ENCODE results near the gene PMM2. TPM values are rescaled to one million over a fixed set of nuclear protein-coding genes. Genes with fewer than 3 reads are reported as not detected.
"Not testable (repeated sequence)": the region's sequence is repeated elsewhere in the genome, so short reads cannot be mapped to it uniquely, and the experiment has no call there.

Gene PMM2
- total RNA-seq, 2 donors from 2014 or later, result 22.9 to 59.3 TPM

DNA sequence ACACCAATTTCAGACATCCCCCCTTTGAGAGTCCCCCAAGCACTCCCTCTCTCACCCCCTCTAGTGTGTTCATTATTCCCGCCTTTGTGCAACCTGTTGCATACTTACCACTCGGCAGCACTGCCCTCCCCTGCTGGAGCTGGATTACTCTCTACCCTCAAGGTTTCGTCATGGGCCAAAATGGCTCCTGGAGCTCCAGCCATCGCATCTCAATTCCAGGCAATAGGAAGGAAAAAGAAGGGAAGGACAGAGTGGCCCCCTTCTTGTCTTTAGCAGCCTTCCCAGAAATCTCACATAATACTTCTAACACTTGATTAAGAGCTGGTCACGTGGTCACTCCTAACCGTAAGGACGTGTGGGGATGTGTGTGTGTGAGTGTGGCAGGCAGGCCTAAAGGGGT, 20.4 kb upstream of the PMM2 start:
- DNase-seq (ENCODE audit: low spot score), result no peak
- Histone ChIP-seq H3K4me1 (ENCODE audit: control insufficient read depth in 1 of 2, low read depth in 2 of 2) (no peaks in the 10 kb centered on the region), H3K9me3 (no peaks in the 10 kb centered on the region), H3K36me3 (peaks cover 4% of the 10 kb centered on the region), H3K27me3 (replicated peaks; ENCODE audit: insufficient read depth) (no peaks in the 10 kb centered on the region), H3K4me3 (no peak overlapping the region), H3K27ac (no peak overlapping the region)
- no peak for ATAC-seq (ENCODE audit: insufficient number of reproducible peaks, low FRiP score, low read depth)
- no peak for TF ChIP-seq CTCF (IDR thresholded peaks at IDR 0.05)

DNA sequence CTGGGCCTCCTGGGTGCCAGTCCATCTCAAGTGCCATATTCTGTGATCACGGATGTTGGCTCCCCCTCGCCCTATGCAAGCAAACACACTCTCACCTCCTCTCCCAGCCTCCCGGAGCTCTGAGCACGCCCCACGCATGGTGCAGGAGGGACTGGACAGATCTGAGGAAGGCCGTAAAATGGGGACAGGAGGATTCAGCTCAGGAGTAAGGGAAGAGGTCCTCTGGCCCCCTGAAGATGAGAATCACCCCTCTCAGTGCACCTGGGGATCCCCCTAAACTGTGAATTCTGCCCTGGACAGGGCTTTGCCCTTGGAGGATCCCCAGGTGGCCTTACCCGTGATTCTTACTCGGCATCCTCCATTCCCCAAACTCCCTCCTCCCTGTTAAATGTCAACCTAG, 15.8 kb upstream of the PMM2 start:
- no peaks in the 10 kb centered on the region for H3K9me3 ChIP-seq
- DNase-seq (ENCODE audit: low spot score) (no peak), ATAC-seq (ENCODE audit: insufficient number of reproducible peaks, low FRiP score, low read depth) (no peak)
- no peaks in the 10 kb centered on the region for H3K36me3 ChIP-seq
- H3K4me1 ChIP-seq (ENCODE audit: control insufficient read depth in 1 of 2, low read depth in 2 of 2), result no peaks in the 10 kb centered on the region
- no peak overlapping the region for H3K27ac ChIP-seq
- no peak overlapping the region for H3K4me3 ChIP-seq
- H3K27me3 ChIP-seq (replicated peaks; ENCODE audit: insufficient read depth), result no peaks in the 10 kb centered on the region
- TF ChIP-seq CTCF (IDR thresholded peaks at IDR 0.05), result no peak

GRCh38 chr16:8782673-8783072, 15.0 kb upstream of the PMM2 start:
- no peak for TF ChIP-seq CTCF (IDR thresholded peaks at IDR 0.05)
- H3K27me3 ChIP-seq (replicated peaks; ENCODE audit: insufficient read depth), result no peaks in the 10 kb centered on the region
- ATAC-seq (ENCODE audit: insufficient number of reproducible peaks, low FRiP score, low read depth) (no peak), DNase-seq (ENCODE audit: low spot score) (no peak)
- H3K36me3 ChIP-seq, result no peaks in the 10 kb centered on the region
- H3K9me3 ChIP-seq, result no peaks in the 10 kb centered on the region
- no peak overlapping the region for H3K27ac ChIP-seq
- no peak overlapping the region for H3K4me3 ChIP-seq
- no peaks in the 10 kb centered on the region for H3K4me1 ChIP-seq (ENCODE audit: control insufficient read depth in 1 of 2, low read depth in 2 of 2)

GRCh38 chr16:8785408-8785807, 12.2 kb upstream of the PMM2 start:
- no peaks in the 10 kb centered on the region for H3K27me3 ChIP-seq (replicated peaks; ENCODE audit: insufficient read depth)
- no peak for TF ChIP-seq CTCF (IDR thresholded peaks at IDR 0.05)
- ATAC-seq (ENCODE audit: insufficient number of reproducible peaks, low FRiP score, low read depth), result no peak
- H3K27ac ChIP-seq, result no peak overlapping the region
- no peak overlapping the region for H3K4me3 ChIP-seq
- no peaks in the 10 kb centered on the region for H3K9me3 ChIP-seq
- no peak for DNase-seq (ENCODE audit: low spot score)
- no peaks in the 10 kb centered on the region for H3K36me3 ChIP-seq
- no peaks in the 10 kb centered on the region for H3K4me1 ChIP-seq (ENCODE audit: control insufficient read depth in 1 of 2, low read depth in 2 of 2)

DNA sequence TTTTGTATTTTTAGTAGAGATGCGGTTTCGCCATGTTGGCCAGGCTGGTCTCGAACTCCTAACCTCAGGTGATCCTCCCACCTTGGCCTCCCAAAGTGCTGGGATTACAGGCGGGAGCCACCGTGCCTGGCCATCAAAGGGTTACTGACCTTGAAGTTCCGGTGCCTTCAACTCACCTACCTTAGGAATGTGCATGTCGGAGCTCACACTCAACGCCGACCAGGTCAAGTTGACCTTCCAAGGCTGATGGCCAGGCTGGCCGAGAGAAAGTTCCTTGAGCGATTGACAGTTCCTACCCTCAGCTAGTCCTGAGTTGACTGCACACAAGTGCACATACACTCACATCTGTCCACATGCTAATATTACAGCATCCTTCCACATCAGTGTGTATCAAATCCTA, 11.3 kb upstream of the PMM2 start:
- H3K27ac ChIP-seq; DNase-seq (ENCODE audit: low spot score); H3K36me3 ChIP-seq; H3K4me1 ChIP-seq (ENCODE audit: control insufficient read depth in 1 of 2, low read depth in 2 of 2); H3K27me3 ChIP-seq (replicated peaks; ENCODE audit: insufficient read depth); H3K9me3 ChIP-seq; ATAC-seq (ENCODE audit: insufficient number of reproducible peaks, low FRiP score, low read depth); H3K4me3 ChIP-seq: not testable (repeated sequence)

DNA sequence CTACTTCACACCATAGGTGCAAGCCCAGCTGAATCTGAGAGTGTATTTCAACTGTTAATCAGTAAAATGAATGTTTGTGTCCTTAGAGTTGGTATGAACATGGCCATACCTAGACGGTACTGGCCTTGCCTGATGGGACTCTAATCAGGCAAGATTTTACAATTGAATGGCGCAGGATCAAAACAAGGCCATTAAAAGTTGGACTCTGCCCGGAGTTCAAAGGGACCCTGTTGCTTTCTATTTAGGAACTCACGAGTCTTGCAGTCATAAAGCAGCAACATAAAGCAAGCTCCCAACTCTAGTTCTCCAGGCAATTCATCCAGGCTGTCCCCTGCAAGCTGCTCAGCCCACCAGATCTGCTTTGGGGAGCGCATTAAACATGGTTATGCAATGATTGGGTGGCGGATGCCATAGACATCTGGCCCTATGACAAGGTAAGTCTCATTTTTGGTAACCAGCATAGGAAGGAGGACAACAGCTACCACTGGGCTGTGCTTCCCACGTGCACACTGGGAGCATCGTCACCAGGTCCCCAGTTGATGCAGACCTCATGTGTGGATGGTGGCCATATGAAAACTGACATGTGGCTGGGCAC, 9.0 kb upstream of the PMM2 start:
- no peak for TF ChIP-seq CTCF (IDR thresholded peaks at IDR 0.05)
- no peaks in the 10 kb centered on the region for H3K27me3 ChIP-seq (replicated peaks; ENCODE audit: insufficient read depth)
- no peak overlapping the region for H3K4me3 ChIP-seq
- ATAC-seq (ENCODE audit: insufficient number of reproducible peaks, low FRiP score, low read depth) (no peak), DNase-seq (ENCODE audit: low spot score) (no peak)
- H3K9me3 ChIP-seq, result no peaks in the 10 kb centered on the region
- no peaks in the 10 kb centered on the region for H3K4me1 ChIP-seq (ENCODE audit: control insufficient read depth in 1 of 2, low read depth in 2 of 2)
- H3K27ac ChIP-seq, result no peak overlapping the region
- no peaks in the 10 kb centered on the region for H3K36me3 ChIP-seq

Data from thoracic aorta (tissue), 2 donors.